Activated T-helper 2 cell treated with anti-CD3 and anti-CD28 coated beads, Interferon-gamma antibody, Interleukin-2, Interleukin-4, amounts not matched to agents 10 μg/mL and 5 μg/mL and 100 μg/mL, durations not matched to agents 14 hours and 24 hours and 36 hours (primary cell): ENCODE data around the gene NRCAM. TPM values are rescaled to one million over a fixed set of nuclear protein-coding genes. Genes with fewer than 3 reads are reported as not detected.
"Not testable (repeated sequence)": the region's sequence is repeated elsewhere in the genome, so short reads cannot be mapped to it uniquely, and the experiment has no call there.

Source experiments
- DNase-seq: peaks from one replicate; pipeline ENCODE4 v3.0.0; 2021; ENCODE audit warnings: low spot score
- H3K27ac Mint-ChIP-seq: one replicate; pipeline ENCODE4 v1.8.0; 2021; ENCODE audit warnings: mixed read lengths
- H3K27me3 Mint-ChIP-seq: one replicate; pipeline ENCODE4 v1.8.0; 2021; ENCODE audit warnings: low read depth, mixed read lengths
- H3K36me3 Mint-ChIP-seq: one replicate; pipeline ENCODE4 v1.8.0; 2021; ENCODE audit warnings: low read depth, mixed read lengths
- H3K4me1 Mint-ChIP-seq: one replicate; pipeline ENCODE4 v1.8.0; 2021; ENCODE audit warnings: low read depth, mixed read lengths
- H3K4me3 Mint-ChIP-seq: one replicate; pipeline ENCODE4 v1.8.0; 2021; ENCODE audit warnings: low read depth, mild to moderate bottlenecking, moderate library complexity, mixed read lengths
- H3K9me3 Mint-ChIP-seq: one replicate; pipeline ENCODE4 v1.8.0; 2021; ENCODE audit warnings: mixed read lengths
- intact Hi-C: fragments of 100-400 bp; cut with micrococcal nuclease; formaldehyde crosslinking; loops from one replicate; pipeline ENCODE4 v1.15.1; 2023
- total RNA-seq: library from RNA; stranded (reverse); gene quantifications from 2 replicates; pipeline ENCODE4 v1.2.3, GENCODE V29; 2022

The NRCAM gene
- total RNA-seq, 1 donor from 2014 or later = 0.05 TPM

DNA sequence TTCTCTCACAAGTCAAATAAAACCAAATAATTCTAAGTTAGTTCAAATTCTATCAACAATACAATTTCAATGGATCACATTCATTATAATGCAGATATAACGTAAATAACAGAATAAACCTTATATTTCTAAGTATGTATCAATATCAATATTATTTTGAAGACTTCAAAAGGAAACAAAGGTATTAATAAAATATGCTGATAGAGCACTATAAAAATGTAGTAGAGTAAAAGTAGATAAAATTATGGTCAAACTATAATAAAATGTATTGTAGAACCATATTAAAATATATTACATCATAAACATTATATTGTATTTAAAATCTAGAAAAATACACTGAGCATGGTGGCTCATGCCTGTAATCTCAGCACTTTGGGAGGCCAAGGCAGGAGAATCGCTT lies 23.5 kb upstream of the NRCAM start:
- intact Hi-C loops = no loop called here
- H3K36me3 Mint-ChIP-seq = peaks cover 24% of the 10 kb centered on the region
- no peaks in the 10 kb centered on the region for H3K4me1 Mint-ChIP-seq
- no peak for DNase-seq
- H3K4me3 Mint-ChIP-seq = no peak overlapping the region
- no peak overlapping the region for H3K27ac Mint-ChIP-seq
- no peaks in the 10 kb centered on the region for H3K27me3 Mint-ChIP-seq
- no peaks in the 10 kb centered on the region for H3K9me3 Mint-ChIP-seq

DNA sequence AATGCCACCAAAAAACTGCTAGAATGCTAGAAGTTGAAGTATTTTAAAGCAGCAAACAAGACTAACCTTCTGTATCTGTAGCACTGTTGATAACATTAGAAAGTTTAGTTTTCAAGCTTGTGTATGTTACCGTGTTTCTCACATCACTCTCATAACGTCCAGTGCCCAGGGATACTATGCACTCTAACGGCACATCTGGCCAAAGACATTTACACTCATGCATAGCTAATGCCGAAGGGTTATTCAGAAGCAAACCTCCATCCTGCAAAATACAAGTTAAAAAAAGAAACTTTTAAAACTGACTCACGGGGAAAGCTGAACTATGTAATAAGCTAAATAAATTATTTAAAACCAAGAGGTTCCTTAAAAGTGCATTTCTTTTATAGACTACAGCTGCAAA lies 22.9 kb upstream of the NRCAM start:
- H3K4me3 Mint-ChIP-seq = no peak overlapping the region

DNA sequence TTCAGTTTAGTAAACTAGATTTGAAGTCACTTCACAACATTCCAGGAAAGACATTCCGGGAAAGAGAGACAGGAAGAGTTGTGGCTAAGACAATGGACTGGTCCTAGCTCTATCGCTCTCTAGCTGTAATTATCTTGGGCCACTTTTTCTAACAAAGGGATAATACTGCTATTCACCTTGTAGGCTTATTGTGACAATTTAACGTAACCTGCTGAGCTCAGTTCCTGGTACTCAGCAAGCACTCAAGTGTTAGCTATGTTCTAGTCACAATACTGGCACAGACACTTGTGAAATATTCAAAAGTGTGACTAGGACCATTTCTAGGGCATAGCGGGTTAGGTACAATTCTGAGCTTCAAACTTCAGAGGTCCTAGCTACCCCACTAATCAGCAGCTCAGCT lies 12.0 kb upstream of the NRCAM start:
- H3K4me3 Mint-ChIP-seq = no peak overlapping the region
- no peak overlapping the region for H3K27ac Mint-ChIP-seq
- intact Hi-C loops = no loop called here

More for the DNA sequence above, 22.9 kb upstream of the NRCAM start:
- Mint-ChIP-seq H3K4me1 (no peaks in the 10 kb centered on the region), H3K36me3 (peaks cover 20% of the 10 kb centered on the region), H3K27me3 (no peaks in the 10 kb centered on the region), H3K27ac (no peak overlapping the region), H3K9me3 (no peaks in the 10 kb centered on the region)
- no peak for DNase-seq
- intact Hi-C loops = no loop called here

DNA sequence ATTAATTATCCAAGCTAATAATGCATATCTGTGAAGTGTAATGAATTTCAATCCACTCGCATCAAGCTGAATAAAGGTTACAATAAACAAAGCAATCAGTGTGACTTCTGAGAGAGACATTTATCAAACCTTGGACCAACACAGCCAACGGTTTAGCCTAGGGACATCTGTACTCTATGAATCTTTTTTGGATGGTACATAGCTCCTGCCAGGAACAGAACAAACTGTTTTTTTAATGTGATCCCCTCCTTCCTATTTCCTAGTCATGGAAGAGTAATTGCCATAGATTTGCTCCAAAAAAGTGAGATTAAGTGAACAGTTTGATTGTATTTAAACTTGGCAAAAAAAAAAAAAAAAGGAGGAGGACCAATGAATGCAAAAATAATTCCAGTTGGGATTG lies 11.2 kb upstream of the NRCAM start:
- DNase-seq = no peak
- no peak overlapping the region for H3K4me3 Mint-ChIP-seq
- H3K4me1 Mint-ChIP-seq = peaks cover 6% of the 10 kb centered on the region
- H3K36me3 Mint-ChIP-seq = no peaks in the 10 kb centered on the region
- intact Hi-C loops = no loop called here
- H3K9me3 Mint-ChIP-seq = no peaks in the 10 kb centered on the region
- no peak overlapping the region for H3K27ac Mint-ChIP-seq
- H3K27me3 Mint-ChIP-seq = peaks cover 13% of the 10 kb centered on the region

More for the DNA sequence above, 12.0 kb upstream of the NRCAM start:
- Mint-ChIP-seq H3K36me3 (no peaks in the 10 kb centered on the region), H3K4me1 (peaks cover 3% of the 10 kb centered on the region), H3K27me3 (peaks cover 11% of the 10 kb centered on the region), H3K9me3 (no peaks in the 10 kb centered on the region)
- DNase-seq = no peak

DNA sequence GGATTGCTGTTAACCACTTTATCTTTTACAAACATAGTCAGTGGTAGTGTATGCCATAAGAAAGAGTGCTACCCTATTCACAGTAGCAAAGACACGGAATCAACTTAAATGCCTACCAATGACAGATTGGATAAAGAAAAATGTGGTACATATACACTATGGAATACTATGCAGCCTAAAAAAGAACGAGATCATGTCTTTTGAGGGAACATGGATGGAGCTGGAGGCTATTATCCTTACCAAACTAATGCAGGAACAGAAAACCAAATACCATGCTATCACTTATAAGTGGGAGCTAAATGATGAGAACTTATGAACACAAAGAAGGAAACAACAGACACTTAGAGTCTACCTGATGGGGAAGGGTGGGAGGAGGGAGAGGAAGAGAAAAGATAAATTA lies 10.1 kb upstream of the NRCAM start:
- H3K9me3 Mint-ChIP-seq, H3K36me3 Mint-ChIP-seq, DNase-seq, H3K27ac Mint-ChIP-seq, H3K4me3 Mint-ChIP-seq, intact Hi-C loops, H3K4me1 Mint-ChIP-seq: not testable (repeated sequence)
- peaks cover 18% of the 10 kb centered on the region for H3K27me3 Mint-ChIP-seq

DNA sequence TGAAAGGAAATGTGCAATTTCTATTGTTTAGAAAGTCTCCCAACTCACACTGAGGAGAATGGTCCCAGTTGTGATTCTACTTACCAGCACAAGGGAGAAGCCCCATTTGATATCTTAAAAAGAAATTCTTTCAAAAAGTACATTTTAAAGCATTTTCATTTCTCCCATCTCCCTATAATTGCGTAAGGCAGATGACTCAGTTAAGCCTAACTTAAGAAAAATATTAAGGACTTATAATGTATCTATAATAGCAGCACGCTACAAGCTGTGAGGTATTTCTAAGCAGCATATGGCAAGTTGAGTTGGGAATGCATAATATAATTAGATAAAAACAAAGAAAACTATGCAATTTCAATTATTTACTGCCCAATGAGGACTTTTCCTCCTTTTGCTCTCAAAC lies 8.5 kb upstream of the NRCAM start:
- no peak for DNase-seq
- Mint-ChIP-seq H3K4me3 (no peak overlapping the region), H3K4me1 (peaks cover 6% of the 10 kb centered on the region), H3K9me3 (no peaks in the 10 kb centered on the region), H3K36me3 (no peaks in the 10 kb centered on the region), H3K27me3 (peaks cover 29% of the 10 kb centered on the region), H3K27ac (no peak overlapping the region)
- intact Hi-C loops = no loop called here

DNA sequence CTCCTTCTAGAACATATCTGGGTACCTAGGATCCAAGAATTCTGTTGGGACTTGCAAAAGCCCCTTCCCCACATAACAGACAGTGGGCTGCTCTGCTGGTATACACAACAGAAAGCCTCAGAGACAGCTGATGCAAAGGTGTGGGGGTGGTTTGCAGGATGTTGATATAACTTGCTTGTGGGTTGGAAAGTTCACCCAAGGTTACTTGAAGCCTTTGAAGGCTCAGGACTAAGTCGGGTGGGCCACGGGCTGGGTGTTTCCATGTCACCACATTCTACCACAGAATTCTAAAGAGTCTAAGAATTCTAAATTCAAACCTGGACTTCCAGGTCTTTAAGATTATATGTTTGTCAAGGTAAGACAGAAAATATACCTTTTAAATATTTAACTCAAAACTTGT lies 7.4 kb upstream of the NRCAM start:
- Mint-ChIP-seq H3K27ac (no peak overlapping the region), H3K4me1 (peaks cover 6% of the 10 kb centered on the region), H3K36me3 (no peaks in the 10 kb centered on the region), H3K9me3 (no peaks in the 10 kb centered on the region), H3K4me3 (no peak overlapping the region), H3K27me3 (peaks cover 33% of the 10 kb centered on the region)
- intact Hi-C loops = no loop called here
- DNase-seq = no peak

DNA sequence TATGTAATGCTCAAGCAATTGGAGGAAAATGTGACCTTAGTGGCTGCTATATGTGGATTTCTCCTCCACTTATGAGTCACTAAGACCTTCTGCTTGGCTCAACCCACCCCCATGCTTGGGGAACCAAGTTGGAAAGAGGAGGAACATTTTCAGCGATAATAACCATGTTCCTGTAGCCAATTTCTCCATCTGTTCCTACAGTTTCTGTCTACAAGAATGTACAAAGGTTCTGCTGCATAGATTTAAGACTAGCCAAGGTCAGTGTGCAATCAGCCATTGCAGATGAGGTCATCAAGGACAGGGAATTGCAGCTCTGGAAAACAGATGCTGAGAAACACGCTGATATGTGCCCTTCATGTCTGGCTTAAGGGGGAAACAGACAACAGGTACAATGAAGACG lies 5.6 kb upstream of the NRCAM start:
- no peaks in the 10 kb centered on the region for H3K9me3 Mint-ChIP-seq
- H3K36me3 Mint-ChIP-seq = no peaks in the 10 kb centered on the region
- peaks cover 45% of the 10 kb centered on the region for H3K27me3 Mint-ChIP-seq
- intact Hi-C loops = loop anchor here (2.0 kb wide), 1 partner anchor 281 kb away; no protein-coding TSS in a partner anchor
- H3K4me3 Mint-ChIP-seq = no peak overlapping the region
- no peak overlapping the region for H3K27ac Mint-ChIP-seq
- no peak for DNase-seq
- H3K4me1 Mint-ChIP-seq = peaks cover 11% of the 10 kb centered on the region

DNA sequence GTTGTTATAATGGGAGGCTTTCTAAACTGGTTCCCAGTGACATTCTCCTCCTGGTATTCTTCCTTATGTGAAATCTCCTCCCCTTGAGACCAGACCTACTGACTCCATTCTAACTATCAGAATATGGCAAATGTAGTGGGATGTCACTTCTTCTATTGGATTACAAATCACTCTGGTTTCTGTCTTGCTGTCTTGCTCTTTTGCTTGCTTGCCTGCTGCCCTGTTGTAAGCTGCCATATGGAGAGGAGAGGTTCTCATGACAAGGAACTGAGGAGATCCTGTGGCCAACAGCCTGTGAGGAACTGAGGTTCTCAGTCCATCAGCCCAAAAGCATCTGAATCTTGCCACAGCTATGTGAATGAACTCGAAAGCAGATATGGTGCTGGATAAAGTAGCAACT lies 4.7 kb upstream of the NRCAM start:
- no peak for DNase-seq
- Mint-ChIP-seq H3K9me3 (no peaks in the 10 kb centered on the region), H3K27ac (no peak overlapping the region), H3K27me3 (peaks cover 46% of the 10 kb centered on the region), H3K36me3 (no peaks in the 10 kb centered on the region), H3K4me3 (no peak overlapping the region), H3K4me1 (peaks cover 13% of the 10 kb centered on the region)
- intact Hi-C loops = loop anchor here (2.0 kb wide), 1 partner anchor 280 kb away; no protein-coding TSS in a partner anchor

DNA sequence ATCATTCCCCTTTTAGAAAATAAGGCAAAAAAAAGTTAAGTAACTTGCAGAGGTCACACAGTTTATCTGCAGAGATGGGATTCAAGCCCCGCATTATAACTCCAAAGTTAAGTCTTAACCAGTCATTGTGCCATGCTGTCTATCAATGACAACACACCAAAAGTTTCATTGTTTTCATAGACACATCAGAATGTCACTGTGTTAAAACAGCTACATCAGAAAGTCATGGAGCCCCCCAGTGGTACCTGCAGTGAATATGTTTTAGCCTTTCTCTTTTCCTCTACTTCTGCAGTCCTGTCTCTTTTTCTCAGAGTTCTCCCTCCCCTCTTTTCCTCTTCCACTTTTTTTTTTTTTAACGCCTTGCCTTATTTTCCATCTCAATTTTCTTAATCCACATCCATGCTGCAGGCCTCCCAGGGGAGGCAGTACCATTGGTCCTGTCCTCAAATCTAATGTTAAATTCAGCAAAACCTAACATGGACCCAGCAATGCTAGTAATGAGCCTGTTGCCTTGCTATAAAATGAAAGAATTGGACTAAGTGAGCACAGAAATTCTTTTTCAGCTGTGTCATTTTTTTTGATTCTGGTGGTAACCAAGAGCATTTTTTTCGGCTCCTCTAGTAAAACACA lies 3.8 kb upstream of the NRCAM start:
- no peak for DNase-seq
- H3K36me3 Mint-ChIP-seq = no peaks in the 10 kb centered on the region
- intact Hi-C loops = loop anchor here (2.0 kb wide), 1 partner anchor 279 kb away; no protein-coding TSS in a partner anchor
- H3K27ac Mint-ChIP-seq = no peak overlapping the region
- peaks cover 13% of the 10 kb centered on the region for H3K4me1 Mint-ChIP-seq
- H3K9me3 Mint-ChIP-seq = no peaks in the 10 kb centered on the region
- H3K4me3 Mint-ChIP-seq = no peak overlapping the region
- H3K27me3 Mint-ChIP-seq = peaks cover 47% of the 10 kb centered on the region

DNA sequence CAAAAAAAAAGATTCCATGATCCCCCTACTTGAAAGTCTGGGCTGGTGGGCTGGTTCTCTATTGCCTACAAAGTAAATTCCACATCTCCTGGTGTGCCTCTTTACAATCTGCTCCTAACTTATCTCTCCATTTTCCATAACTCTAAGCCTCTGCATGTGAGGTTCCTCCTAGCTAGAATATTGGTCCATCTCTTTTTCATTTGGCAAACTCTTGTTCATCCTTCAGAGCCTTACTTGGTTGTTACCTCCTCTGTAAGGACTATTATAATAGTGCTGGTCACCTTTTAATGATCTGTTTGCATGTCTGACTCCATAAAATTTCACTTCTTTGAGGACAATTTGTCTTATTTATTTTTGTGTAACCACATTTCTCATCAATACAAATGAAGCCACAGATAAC lies 1.6 kb upstream of the NRCAM start:
- Mint-ChIP-seq H3K27me3 (peaks cover 61% of the 10 kb centered on the region), H3K4me3 (no peak overlapping the region), H3K4me1 (peaks cover 14% of the 10 kb centered on the region), H3K27ac (no peak overlapping the region), H3K9me3 (no peaks in the 10 kb centered on the region), H3K36me3 (no peaks in the 10 kb centered on the region)
- no peak for DNase-seq
- intact Hi-C loops = no loop called here

DNA sequence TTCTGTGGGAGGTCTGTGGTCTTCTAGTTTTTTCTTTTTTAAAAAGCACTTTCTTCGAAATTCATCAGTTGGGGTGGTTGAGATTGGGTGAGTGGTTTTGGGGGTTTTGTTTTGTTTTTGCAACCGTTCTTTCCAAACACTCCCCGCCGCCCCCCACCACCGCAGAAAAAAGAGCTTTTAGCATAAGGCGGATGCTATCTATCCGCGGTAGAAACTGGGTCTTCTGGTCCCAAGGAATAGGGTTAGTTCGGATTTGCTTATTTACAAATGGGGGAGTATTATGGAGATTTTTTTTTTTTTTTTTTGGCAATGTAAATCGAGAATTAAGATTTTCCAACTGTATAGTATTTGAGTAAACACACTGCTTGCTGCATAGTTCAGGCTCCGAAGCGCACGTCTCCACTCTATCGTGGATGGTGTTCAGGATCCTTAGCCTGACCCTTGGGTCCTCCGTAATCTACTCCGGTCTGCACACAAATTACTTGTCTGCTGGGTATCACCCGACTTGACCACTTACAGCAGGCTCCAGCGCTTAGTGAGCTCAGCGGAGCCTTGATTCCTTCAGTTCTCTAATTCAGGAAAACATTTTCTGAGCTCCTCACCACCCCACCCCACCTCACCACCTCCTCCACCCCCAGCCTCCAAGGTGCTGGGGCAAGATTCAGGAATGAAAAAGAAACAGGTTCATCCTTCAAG lies 757 bp upstream of the NRCAM start:
- H3K36me3 Mint-ChIP-seq = no peaks in the 10 kb centered on the region
- peak overlapping the region; percentile 51 for H3K4me3 Mint-ChIP-seq
- H3K4me1 Mint-ChIP-seq = peaks cover 12% of the 10 kb centered on the region
- H3K9me3 Mint-ChIP-seq = no peaks in the 10 kb centered on the region
- DNase-seq = no peak
- intact Hi-C loops = no loop called here
- H3K27me3 Mint-ChIP-seq = peaks cover 66% of the 10 kb centered on the region
- H3K27ac Mint-ChIP-seq = no peak overlapping the region

DNA sequence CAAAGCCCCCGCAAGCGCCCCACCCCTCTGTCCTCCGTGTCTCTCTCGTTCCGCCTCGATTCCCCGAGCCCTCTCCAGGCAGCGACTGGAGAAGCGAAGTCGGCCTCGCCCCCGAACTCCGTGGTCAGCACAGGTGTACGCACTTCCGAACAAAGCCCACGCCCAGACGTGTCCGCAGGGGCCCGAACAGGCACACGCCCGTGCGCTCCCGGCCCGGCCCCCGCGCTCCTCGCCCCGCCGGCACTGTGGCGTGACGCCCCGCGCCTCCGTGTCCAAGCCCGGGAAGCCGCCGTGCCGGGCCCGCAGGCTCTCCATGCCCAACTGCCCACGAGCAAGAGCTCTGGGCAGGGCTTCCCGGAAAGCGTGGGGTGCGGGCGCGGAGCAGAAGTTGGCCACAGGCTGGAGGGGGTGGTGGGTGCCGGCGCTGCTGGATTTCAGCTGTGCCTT lies 662 bp downstream of the NRCAM start:
- H3K4me3 Mint-ChIP-seq = peak overlapping the region; percentile 42
- H3K27me3 Mint-ChIP-seq = peaks cover 67% of the 10 kb centered on the region
- intact Hi-C loops = loop anchor here (2.0 kb wide), 1 partner anchor 41 kb away; no protein-coding TSS in a partner anchor
- DNase-seq = no peak
- no peaks in the 10 kb centered on the region for H3K9me3 Mint-ChIP-seq
- H3K36me3 Mint-ChIP-seq = no peaks in the 10 kb centered on the region
- no peak overlapping the region for H3K27ac Mint-ChIP-seq
- H3K4me1 Mint-ChIP-seq = peaks cover 12% of the 10 kb centered on the region
